ENCODE data around the gene S100A5.

The S100A5 gene

DNA sequence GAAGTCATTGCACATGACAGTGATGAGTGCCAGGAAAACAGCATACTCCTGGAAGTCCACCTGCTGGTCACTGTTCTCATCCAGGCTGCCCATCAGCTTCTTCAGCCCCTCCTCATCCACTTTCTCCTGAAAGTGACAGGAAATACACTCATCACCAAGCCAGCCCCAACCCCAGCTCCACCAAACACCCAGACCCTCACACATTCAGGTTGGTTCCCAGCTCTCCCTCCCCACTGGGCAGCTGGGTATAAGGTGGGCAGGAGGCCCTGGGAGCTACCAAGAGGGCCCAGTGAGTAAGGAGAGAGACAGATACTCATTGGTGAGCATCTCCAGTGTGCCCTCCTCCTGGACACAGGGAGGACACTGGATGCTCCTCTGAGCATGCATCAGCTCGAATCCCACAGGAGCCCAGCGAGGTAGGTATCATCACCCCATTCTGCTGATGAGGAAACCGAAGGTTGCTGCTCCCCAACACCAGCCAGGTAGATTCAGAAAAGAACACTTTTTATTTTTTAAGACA is 20.8 kb upstream of the S100A5 start:
- no peak for TF ChIP-seq CTCF (IDR thresholded peaks at IDR 0.05)

- no peak for TF ChIP-seq CTCF (IDR thresholded peaks at IDR 0.05)
These were observed 20.2 kb upstream of the S100A5 start for GRCh38 chr1:153560771-153561465.

DNA sequence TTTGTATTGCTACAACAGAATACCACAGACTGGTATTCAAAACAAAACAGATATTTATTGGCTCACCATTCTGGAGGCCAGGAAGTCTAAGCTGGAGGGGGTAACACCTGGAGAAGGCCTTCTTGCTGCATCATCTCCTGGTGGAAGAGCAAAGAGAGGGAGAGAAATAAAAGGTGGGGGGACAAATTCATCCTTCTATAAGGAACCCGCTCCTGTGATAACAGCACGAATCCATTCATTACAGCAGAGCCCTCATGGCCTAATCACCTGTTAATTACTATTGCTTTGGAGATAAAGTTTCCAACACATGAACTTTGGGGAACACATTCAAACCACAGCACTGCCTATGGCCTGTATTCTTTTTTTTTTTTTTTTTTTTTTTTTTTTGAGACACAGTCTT is 19.5 kb upstream of the S100A5 start:
- no peak for TF ChIP-seq CTCF (IDR thresholded peaks at IDR 0.05)

DNA sequence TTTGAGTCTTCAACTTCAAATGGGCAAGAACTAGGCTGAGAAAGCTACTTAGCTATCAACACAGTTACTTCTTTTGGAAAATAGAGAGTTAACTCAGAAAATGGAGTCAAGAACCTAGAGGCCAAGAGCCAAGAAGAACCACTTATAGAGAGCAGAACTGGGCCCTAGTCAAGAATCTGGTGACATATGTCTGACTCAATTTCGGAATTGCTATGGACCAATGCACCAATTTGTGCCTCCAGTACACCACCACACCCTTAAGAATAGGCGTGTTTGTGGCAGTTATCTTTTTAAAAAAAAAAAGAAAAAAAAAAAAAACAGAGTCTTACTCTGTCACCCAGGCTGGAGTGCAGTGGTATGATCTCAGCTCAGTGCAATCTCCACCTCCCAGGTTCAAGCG is 17.1 kb upstream of the S100A5 start:
- no peak for TF ChIP-seq CTCF (IDR thresholded peaks at IDR 0.05)

DNA sequence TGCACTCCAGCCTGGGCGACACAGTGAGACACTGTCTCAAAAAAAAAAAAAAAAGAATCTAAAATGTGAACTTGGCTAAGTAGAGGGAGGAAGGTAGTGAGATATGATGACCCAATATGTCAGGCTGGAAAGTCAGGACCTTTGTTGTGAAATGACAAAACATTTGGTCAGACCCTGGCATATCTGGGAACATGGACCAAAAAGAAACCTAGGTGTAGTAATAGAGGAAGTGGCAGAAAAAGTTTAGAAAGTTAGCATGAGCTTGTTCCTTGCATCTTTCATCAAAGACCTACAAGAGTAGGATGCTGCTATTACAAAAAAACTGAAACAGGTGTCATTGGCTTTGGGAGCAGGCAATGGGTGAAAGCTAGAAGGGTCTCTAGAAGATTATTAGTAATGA is 15.6 kb upstream of the S100A5 start:
- TF ChIP-seq CTCF (IDR thresholded peaks at IDR 0.05): no peak

- no peak for TF ChIP-seq CTCF (IDR thresholded peaks at IDR 0.05)
These were observed 13.3 kb upstream of the S100A5 start for GRCh38 chr1:153553830-153554541.

DNA sequence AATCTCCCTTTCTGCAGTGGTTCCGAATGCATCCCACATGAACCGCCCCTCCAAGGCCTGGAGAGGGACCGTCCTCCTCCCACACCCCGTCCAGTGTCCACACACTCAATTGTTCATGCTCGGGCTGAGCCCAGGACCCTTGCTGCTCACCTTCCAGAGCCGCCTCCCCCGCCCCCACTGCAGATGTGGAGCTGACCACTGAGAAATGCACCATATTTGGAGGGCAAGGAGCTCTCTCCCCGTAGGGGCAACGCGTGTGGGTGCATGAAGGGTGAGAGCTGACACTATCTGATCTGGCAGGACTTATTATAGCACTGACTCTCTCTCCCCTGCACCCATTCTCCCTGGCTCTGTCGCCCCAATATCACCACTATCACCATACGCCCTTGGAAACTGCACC is 12.4 kb upstream of the S100A5 start:
- no peak for TF ChIP-seq CTCF (IDR thresholded peaks at IDR 0.05)

Data from LNCAP (cell line).